GM10266 (cell line): Measurements from ENCODE around the gene ZNF624.
A peak's percentile ranks its signal among the peaks of the same experiment; 100 is the strongest.

Experiments
- DNase-seq: peaks from one replicate; pipeline ENCODE4 v3.0.0; 2012; ENCODE audit errors: extremely low spot score
- CTCF ChIP-seq: IDR thresholded peaks from 2 replicates; pipeline ENCODE4 v1.5.1; 2012; ENCODE audit warnings: mild to moderate bottlenecking, low read depth; ENCODE audit not compliant: control insufficient read depth, insufficient read depth; ENCODE audit errors: missing control alignments

Gene ZNF624

GRCh38 chr17:16661217-16661616 lies 7.6 kb upstream of the ZNF624 start:
- no peak for DNase-seq
- no peak for TF ChIP-seq CTCF

GRCh38 chr17:16652847-16653366 lies 743 bp downstream of the ZNF624 start:
- DNase-seq: peak; percentile 14
- no peak for TF ChIP-seq CTCF

GRCh38 chr17:16652252-16652651 lies 1.4 kb downstream of the ZNF624 start:
- DNase-seq: no peak
- no peak for TF ChIP-seq CTCF

- no peak for DNase-seq
- no peak for TF ChIP-seq CTCF
Measured at GRCh38 chr17:16649585-16649984, 4.1 kb downstream of the ZNF624 start.

- TF ChIP-seq CTCF: no peak
- no peak for DNase-seq
Measured at GRCh38 chr17:16639438-16639837, 14.2 kb downstream of the ZNF624 start.

GRCh38 chr17:16623282-16623681 lies 30.4 kb downstream of the ZNF624 start:
- TF ChIP-seq CTCF: no peak
- DNase-seq: no peak

GRCh38 chr17:16622540-16623277 lies 30.9 kb downstream of the ZNF624 start:
- DNase-seq: no peak

More at GRCh38 chr17:16622540-16623277, 30.9 kb downstream of the ZNF624 start:
- TF ChIP-seq CTCF: no peak
